SU-DHL-6 (cell line): ENCODE measurements around the gene ALK.

Experiments used
- H2AFZ ChIP-seq: fragments of 200-600 bp; sonication (generic); 2 replicates; pipeline ENCODE4 v1.6.1; 2014; ENCODE audit warnings: low read depth, mild to moderate bottlenecking, moderate library complexity, mixed read lengths, antibody characterized with exemption, low read length; ENCODE audit not compliant: severe bottlenecking
- H3F3A ChIP-seq: fragments of 200-600 bp; shearing (Covaris generic); 2 replicates; pipeline ENCODE4 v1.6.0; 2016; ENCODE audit warnings: antibody characterized with exemption, mild to moderate bottlenecking; ENCODE audit not compliant: insufficient read depth
- H3K27ac ChIP-seq: fragments of 200-600 bp; sonication (generic); 2 replicates; pipeline ENCODE4 v1.5.1; 2016; ENCODE audit warnings: low read depth, mild to moderate bottlenecking, low read length, moderate library complexity, mixed read lengths
- H3K27me3 ChIP-seq: fragments of 200-600 bp; sonication (generic), shearing (Covaris generic); 2 replicates; pipeline ENCODE4 v1.6.0; 2014; ENCODE audit warnings: mild to moderate bottlenecking, low read length
- H3K36me3 ChIP-seq: fragments of 200-600 bp; sonication (generic); 2 replicates; pipeline ENCODE4 v1.6.1; 2014; ENCODE audit warnings: mild to moderate bottlenecking, low read length, mixed read lengths
- H3K4me2 ChIP-seq: fragments of 300-600, 200-600 bp; shearing (Covaris generic), sonication (generic); 2 replicates; pipeline ENCODE4 v1.6.0; 2014; ENCODE audit warnings: low read length, low read depth, mild to moderate bottlenecking; ENCODE audit not compliant: poor library complexity, severe bottlenecking
- H3K4me3 ChIP-seq: fragments of 200-600 bp; sonication (generic); 2 replicates; pipeline ENCODE4 v1.5.1; 2014; ENCODE audit warnings: antibody characterized with exemption, low read length, mild to moderate bottlenecking, mixed read lengths; ENCODE audit not compliant: insufficient read depth, poor library complexity, severe bottlenecking
- H3K79me2 ChIP-seq: fragments of 200-600 bp; sonication (generic); 2 replicates; pipeline ENCODE4 v1.6.1; 2014; ENCODE audit warnings: mild to moderate bottlenecking, low read length, moderate library complexity; ENCODE audit not compliant: insufficient read depth
- H3K9ac ChIP-seq: fragments of 200-600 bp; sonication (generic); 2 replicates; pipeline ENCODE4 v1.7.0; 2014; ENCODE audit warnings: mild to moderate bottlenecking, low read length
- H3K9me2 ChIP-seq: fragments of 200-600 bp; sonication (generic); replicated peaks from 2 replicates; pipeline ENCODE4 v1.6.1; 2014; ENCODE audit warnings: low read length; ENCODE audit not compliant: insufficient read depth
- H3K9me3 ChIP-seq: fragments of 200-600 bp; sonication (generic); 2 replicates; pipeline ENCODE4 v1.6.1; 2014; ENCODE audit warnings: low read length, mixed read lengths; ENCODE audit not compliant: insufficient read depth
- H4K20me1 ChIP-seq: fragments of 200-600 bp; sonication (generic); 2 replicates; pipeline ENCODE4 v1.6.1; 2014; ENCODE audit warnings: low read depth, mild to moderate bottlenecking, antibody characterized with exemption, low read length, moderate library complexity, mixed read lengths
- EZH2phosphoT487 ChIP-seq: fragments of 200-600 bp; sonication (generic), shearing (Covaris generic); conservative IDR thresholded peaks from 2 replicates; pipeline ENCODE4 v1.6.1; 2018; ENCODE audit warnings: mild to moderate bottlenecking, antibody characterized with exemption, low read length, moderate library complexity, mixed read lengths
- TF ChIP-seq, protein P1 (sequence below): fragments of 200-600 bp; sonication (generic); IDR thresholded peaks from one replicate; pipeline ENCODE4 v1.5.1; 2017; ENCODE audit warnings: antibody characterized with exemption, mild to moderate bottlenecking, low read length, moderate library complexity; ENCODE audit not compliant: insufficient read depth, poor library complexity, severe bottlenecking

ALK gene

DNA sequence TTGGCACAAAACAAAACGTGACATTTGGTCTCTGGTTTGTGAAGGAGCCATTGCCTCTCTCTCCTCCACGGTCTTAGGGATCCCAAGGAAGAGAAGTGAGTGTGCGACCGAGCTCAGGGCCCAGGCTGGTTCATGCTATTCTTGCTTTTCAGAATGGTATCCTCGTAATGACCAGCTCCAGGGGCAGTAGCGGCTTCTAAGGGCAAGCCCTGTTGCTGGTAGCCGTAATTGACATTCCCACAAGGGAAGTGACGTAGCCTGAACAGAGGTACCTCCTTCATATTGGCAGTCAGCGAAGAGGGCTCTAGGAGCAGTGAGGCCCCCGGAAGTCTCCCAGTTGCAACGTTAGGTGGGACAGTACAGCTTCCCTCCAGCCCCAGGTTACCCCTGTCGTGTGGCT is 728.3 kb downstream of the ALK start:
- Histone ChIP-seq H3K4me3 (no peak overlapping the region), H2AFZ (no peak overlapping the region)

DNA sequence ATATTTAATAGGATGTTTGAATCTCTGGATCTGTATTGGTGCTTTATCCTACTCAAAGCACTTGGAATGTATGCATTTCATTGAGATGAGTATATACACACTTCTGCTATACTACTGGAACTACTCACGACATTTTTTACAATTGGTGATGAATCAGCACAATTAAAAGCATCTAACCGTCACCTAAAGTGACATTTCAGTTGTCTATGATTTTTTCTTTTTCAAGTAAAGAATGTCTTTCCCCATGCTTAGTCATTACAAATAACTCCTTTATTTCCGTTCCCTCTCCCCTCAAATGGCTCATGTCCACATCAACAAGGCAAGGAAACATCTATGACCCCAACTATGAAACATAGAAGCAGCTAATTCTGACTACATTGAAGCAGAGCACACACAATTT is 728.9 kb downstream of the ALK start:
- H3K27ac ChIP-seq = no peak overlapping the region

More for the DNA sequence above, 728.3 kb downstream of the ALK start:
- H3K27me3 ChIP-seq = no peaks in the 10 kb centered on the region
- TF ChIP-seq, protein P1, sequence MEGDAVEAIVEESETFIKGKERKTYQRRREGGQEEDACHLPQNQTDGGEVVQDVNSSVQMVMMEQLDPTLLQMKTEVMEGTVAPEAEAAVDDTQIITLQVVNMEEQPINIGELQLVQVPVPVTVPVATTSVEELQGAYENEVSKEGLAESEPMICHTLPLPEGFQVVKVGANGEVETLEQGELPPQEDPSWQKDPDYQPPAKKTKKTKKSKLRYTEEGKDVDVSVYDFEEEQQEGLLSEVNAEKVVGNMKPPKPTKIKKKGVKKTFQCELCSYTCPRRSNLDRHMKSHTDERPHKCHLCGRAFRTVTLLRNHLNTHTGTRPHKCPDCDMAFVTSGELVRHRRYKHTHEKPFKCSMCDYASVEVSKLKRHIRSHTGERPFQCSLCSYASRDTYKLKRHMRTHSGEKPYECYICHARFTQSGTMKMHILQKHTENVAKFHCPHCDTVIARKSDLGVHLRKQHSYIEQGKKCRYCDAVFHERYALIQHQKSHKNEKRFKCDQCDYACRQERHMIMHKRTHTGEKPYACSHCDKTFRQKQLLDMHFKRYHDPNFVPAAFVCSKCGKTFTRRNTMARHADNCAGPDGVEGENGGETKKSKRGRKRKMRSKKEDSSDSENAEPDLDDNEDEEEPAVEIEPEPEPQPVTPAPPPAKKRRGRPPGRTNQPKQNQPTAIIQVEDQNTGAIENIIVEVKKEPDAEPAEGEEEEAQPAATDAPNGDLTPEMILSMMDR = no peak
- no peaks in the 10 kb centered on the region for H3K9me2 ChIP-seq
- no peaks in the 10 kb centered on the region for H4K20me1 ChIP-seq
- no peak overlapping the region for H3K4me2 ChIP-seq
- H3F3A ChIP-seq = peaks cover 17% of the 10 kb centered on the region
- H3K9ac ChIP-seq = no peak overlapping the region
- H3K79me2 ChIP-seq = no peaks in the 10 kb centered on the region
- H3K27ac ChIP-seq = no peak overlapping the region
- H3K9me3 ChIP-seq = peaks cover 1% of the 10 kb centered on the region; the same call in 1 of the 2 replicates
- no peaks in the 10 kb centered on the region for H3K36me3 ChIP-seq

DNA sequence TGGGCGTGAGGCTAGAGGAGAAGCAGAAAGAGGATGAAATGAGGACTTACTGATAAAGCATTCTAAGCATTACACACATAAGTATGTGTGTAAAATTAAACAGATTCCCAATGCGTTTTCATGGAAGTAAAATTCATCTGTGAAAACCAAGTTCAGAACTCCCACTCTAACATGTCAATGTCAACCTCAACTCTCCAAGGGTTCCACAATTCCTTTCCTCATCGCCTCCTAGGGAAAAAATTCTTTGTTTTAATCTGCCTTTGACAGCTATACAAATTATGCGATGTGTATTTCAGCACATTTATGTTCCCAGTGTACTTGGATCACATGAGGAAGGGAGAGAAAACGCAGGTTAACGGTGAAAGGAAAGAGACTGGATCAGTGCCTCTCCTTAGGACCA is 729.6 kb downstream of the ALK start:
- no peaks in the 10 kb centered on the region for H3K27me3 ChIP-seq
- no peak overlapping the region for H3K4me2 ChIP-seq
- no peaks in the 10 kb centered on the region for H3K36me3 ChIP-seq
- H2AFZ ChIP-seq = no peak overlapping the region
- H3K79me2 ChIP-seq = no peaks in the 10 kb centered on the region
- H3K9ac ChIP-seq = no peak overlapping the region
- H3K9me2 ChIP-seq = no peaks in the 10 kb centered on the region
- no peak overlapping the region for H3K27ac ChIP-seq
- peaks cover 8% of the 10 kb centered on the region; the same call in 1 of the 2 replicates for H3K9me3 ChIP-seq
- peaks cover 17% of the 10 kb centered on the region for H3F3A ChIP-seq
- no peaks in the 10 kb centered on the region for H4K20me1 ChIP-seq
- TF ChIP-seq, protein P1 = no peak
- TF ChIP-seq EZH2phosphoT487 = no peak
- no peak overlapping the region for H3K4me3 ChIP-seq

More for the DNA sequence above, 728.9 kb downstream of the ALK start:
- no peak overlapping the region for H2AFZ ChIP-seq
- H3K4me2 ChIP-seq = no peak overlapping the region
- H3K36me3 ChIP-seq = no peaks in the 10 kb centered on the region
- no peak overlapping the region for H3K9ac ChIP-seq
- H3K79me2 ChIP-seq = no peaks in the 10 kb centered on the region
- TF ChIP-seq, protein P1 = no peak
- TF ChIP-seq EZH2phosphoT487 = no peak
- H3K9me3 ChIP-seq = peaks cover 4% of the 10 kb centered on the region; the same call in 1 of the 2 replicates
- no peaks in the 10 kb centered on the region for H3K9me2 ChIP-seq
- H3K4me3 ChIP-seq = no peak overlapping the region
- peaks cover 17% of the 10 kb centered on the region for H3F3A ChIP-seq
- H4K20me1 ChIP-seq = no peaks in the 10 kb centered on the region
- H3K27me3 ChIP-seq = no peaks in the 10 kb centered on the region
